Endodermal cell (in vitro differentiated cells): Measurements from ENCODE around the gene ACKR1. TPM values are rescaled to one million over a fixed set of nuclear protein-coding genes. Genes with fewer than 3 reads are reported as not detected.

ENCODE experiments used
- DNase-seq: peaks from one replicate; pipeline ENCODE4 v3.0.0-alpha.2; 2017
- H3K27ac ChIP-seq: 2 replicates; pipeline ENCODE4 v1.5.1; 2013; ENCODE audit warnings: mild to moderate bottlenecking, low read depth, low read length, moderate library complexity
- H3K27me3 ChIP-seq: 2 replicates; pipeline ENCODE4 v1.6.1; 2013; ENCODE audit warnings: mild to moderate bottlenecking, low read length, moderate library complexity; ENCODE audit not compliant: insufficient read depth, control insufficient read depth, poor library complexity, severe bottlenecking
- H3K36me3 ChIP-seq: 2 replicates; pipeline ENCODE4 v1.7.0; 2013; ENCODE audit warnings: mild to moderate bottlenecking, low read length, moderate library complexity; ENCODE audit not compliant: control insufficient read depth, insufficient read depth
- H3K4me1 ChIP-seq: one replicate; pipeline ENCODE4 v1.7.0; 2013; ENCODE audit warnings: low read length; ENCODE audit not compliant: control insufficient read depth, insufficient read depth
- H3K4me3 ChIP-seq: 2 replicates; pipeline ENCODE4 v1.5.1; 2013; ENCODE audit warnings: mild to moderate bottlenecking, low read length, moderate library complexity
- H3K9ac ChIP-seq: 2 replicates; pipeline ENCODE4 v1.6.1; 2013; ENCODE audit warnings: mild to moderate bottlenecking, low read length, moderate library complexity; ENCODE audit not compliant: poor library complexity, severe bottlenecking; ENCODE audit errors: extremely low read depth
- H3K9me3 ChIP-seq: 2 replicates; pipeline ENCODE4 v1.6.1; 2013; ENCODE audit warnings: mild to moderate bottlenecking, low read length, moderate library complexity; ENCODE audit not compliant: control insufficient read depth
- H3K27ac Mint-ChIP-seq: 2 replicates; pipeline ENCODE4 v1.8.0; 2020; ENCODE audit warnings: mixed read lengths
- H3K27me3 Mint-ChIP-seq: 2 replicates; pipeline ENCODE4 v1.8.0; 2021; ENCODE audit warnings: mild to moderate bottlenecking, mixed read lengths; ENCODE audit not compliant: insufficient read depth
- H3K36me3 Mint-ChIP-seq: 2 replicates; pipeline ENCODE4 v1.8.0; 2020; ENCODE audit warnings: low read depth, mixed read lengths
- H3K4me1 Mint-ChIP-seq: 2 replicates; pipeline ENCODE4 v1.8.0; 2020; ENCODE audit warnings: mixed read lengths
- H3K4me3 Mint-ChIP-seq: 2 replicates; pipeline ENCODE4 v1.8.0; 2020; ENCODE audit warnings: mild to moderate bottlenecking, moderate library complexity, mixed read lengths
- H3K9me3 Mint-ChIP-seq: 2 replicates; pipeline ENCODE4 v1.8.0; 2020; ENCODE audit warnings: mild to moderate bottlenecking, mixed read lengths
- WGBS, 2 experiments: methylation state at CpG; one replicate each; pipeline versions ENCODE4 v1.1.5 to v1.1.7; 2013; ENCODE audit warnings: missing lambda C conversion rate in 2 of 2, mixed read lengths in 1 of 2; ENCODE audit not compliant: insufficient coverage in 1 of 2, insufficient read length in 1 of 2; 5-methylcytosine and 5-hydroxymethylcytosine counted together
- total RNA-seq, 2 donors: library from RNA; stranded (reverse); fragmentation: NEBNext Ultra II Directional in 1 of 2; extraction: Animal tissue kit (Norgen Biotek cat#: 25700) in 1 of 2; gene quantifications; 2 replicates in 1 of 2; 3 replicates in 1 of 2; pipeline ENCODE4 v1.2.1, GENCODE V29; 2021
- TF ChIP-seq, protein P1 (sequence below): fragments of 200-600 bp; sonication (generic); conservative IDR thresholded peaks from 2 replicates; pipeline ENCODE4 v1.5.0; 2021; ENCODE audit warnings: antibody characterized with exemption, mild to moderate bottlenecking

Gene ACKR1
- total RNA-seq, 2 donors from 2014 or later: not detected

DNA sequence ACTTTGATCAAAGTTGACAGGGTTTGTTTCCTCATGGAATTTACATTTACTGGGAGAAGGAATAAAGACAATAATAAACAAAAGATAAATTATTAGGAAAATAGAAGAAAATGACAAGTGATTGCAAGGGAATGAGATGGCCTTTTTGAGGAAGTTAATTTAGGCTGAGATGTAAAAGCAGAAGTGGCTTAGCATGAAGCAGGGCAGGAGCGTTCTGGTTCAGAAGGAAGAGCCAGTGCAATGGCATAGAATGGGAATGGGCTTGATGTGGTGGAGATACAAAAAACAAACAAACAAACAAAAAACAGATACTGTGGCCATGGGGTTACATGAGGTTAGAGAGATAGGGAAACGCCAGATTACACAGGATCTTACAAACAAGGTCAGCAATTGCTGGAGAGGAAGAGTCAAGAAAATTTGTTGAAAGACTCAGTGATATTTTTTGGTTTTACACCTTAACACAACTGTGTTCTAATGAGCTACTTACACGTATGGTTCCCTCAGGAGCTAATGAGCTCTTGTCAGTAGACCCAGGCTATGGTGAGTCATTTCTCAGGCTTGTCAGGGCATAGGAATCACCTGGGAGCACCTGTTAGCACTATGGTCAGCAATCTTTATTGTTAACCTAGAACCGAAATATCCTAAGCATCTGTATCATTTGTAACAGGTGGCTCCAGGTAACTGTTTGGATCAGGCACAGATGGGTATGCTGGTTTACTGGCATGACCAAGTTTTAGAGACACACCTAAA lies 42.0 kb upstream of the ACKR1 start:
- Mint-ChIP-seq H3K4me3 (no peak overlapping the region), H3K4me1 (peaks cover 3% of the 10 kb centered on the region), H3K36me3 (no peaks in the 10 kb centered on the region), H3K9me3 (no peaks in the 10 kb centered on the region), H3K27ac (no peak overlapping the region), H3K27me3 (no peaks in the 10 kb centered on the region)
- Histone ChIP-seq H3K4me1 (no peaks in the 10 kb centered on the region), H3K9me3 (peaks cover 1% of the 10 kb centered on the region), H3K9ac (no peak overlapping the region), H3K27ac (no peak overlapping the region), H3K36me3 (no peaks in the 10 kb centered on the region), H3K27me3 (no peaks in the 10 kb centered on the region), H3K4me3 (no peak overlapping the region)
- TF ChIP-seq, protein P1, sequence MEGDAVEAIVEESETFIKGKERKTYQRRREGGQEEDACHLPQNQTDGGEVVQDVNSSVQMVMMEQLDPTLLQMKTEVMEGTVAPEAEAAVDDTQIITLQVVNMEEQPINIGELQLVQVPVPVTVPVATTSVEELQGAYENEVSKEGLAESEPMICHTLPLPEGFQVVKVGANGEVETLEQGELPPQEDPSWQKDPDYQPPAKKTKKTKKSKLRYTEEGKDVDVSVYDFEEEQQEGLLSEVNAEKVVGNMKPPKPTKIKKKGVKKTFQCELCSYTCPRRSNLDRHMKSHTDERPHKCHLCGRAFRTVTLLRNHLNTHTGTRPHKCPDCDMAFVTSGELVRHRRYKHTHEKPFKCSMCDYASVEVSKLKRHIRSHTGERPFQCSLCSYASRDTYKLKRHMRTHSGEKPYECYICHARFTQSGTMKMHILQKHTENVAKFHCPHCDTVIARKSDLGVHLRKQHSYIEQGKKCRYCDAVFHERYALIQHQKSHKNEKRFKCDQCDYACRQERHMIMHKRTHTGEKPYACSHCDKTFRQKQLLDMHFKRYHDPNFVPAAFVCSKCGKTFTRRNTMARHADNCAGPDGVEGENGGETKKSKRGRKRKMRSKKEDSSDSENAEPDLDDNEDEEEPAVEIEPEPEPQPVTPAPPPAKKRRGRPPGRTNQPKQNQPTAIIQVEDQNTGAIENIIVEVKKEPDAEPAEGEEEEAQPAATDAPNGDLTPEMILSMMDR: no peak
- 85 to 87% methylated on average over 3 to 4 of the region's 4 CpGs for WGBS, 2 experiments
- DNase-seq: no peak

DNA sequence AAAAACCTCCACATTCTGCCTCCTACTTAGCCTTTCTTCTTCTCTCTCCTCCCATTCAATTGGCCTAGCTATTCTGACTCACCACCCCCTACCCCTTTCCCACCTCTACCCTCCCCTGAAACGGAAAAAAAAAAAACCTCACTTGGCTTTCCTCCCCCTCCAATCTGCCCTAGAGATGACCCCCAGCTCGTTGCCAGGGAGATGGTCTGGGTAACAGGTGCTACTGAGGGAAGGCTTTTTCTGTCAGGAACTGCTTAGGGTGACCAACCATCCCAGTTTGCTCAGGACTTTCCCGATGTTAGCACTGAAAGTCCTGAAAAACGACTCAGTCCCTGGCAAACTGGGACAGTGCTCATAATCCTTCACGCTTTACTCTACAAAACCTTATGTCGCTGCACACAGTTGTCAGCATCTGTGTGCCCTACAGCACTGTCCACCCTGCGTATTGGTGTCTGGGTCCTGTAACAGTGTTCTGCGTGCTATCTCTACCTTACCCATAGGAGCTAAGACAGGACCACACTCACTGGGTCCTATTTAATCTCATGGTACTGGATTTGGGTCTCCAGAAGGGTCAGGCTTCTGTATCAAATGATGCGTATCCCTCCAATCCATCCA lies 41.0 kb upstream of the ACKR1 start:
- peak; percentile 53 for DNase-seq
- no peaks in the 10 kb centered on the region for H3K27me3 ChIP-seq
- no peak overlapping the region for H3K27ac Mint-ChIP-seq
- H3K4me1 ChIP-seq: no peaks in the 10 kb centered on the region
- H3K9me3 ChIP-seq: no peaks in the 10 kb centered on the region
- H3K9me3 Mint-ChIP-seq: no peaks in the 10 kb centered on the region
- WGBS, 2 experiments: 69 to 90% methylated on average over 7 to 9 of the region's 9 CpGs
- H3K36me3 Mint-ChIP-seq: no peaks in the 10 kb centered on the region
- H3K4me3 ChIP-seq: no peak overlapping the region
- no peaks in the 10 kb centered on the region for H3K36me3 ChIP-seq
- TF ChIP-seq, protein P1: no peak
- no peak overlapping the region for H3K9ac ChIP-seq
- no peak overlapping the region for H3K27ac ChIP-seq
- peaks cover 8% of the 10 kb centered on the region for H3K27me3 Mint-ChIP-seq
- H3K4me1 Mint-ChIP-seq: peaks cover 3% of the 10 kb centered on the region
- no peak overlapping the region for H3K4me3 Mint-ChIP-seq

DNA sequence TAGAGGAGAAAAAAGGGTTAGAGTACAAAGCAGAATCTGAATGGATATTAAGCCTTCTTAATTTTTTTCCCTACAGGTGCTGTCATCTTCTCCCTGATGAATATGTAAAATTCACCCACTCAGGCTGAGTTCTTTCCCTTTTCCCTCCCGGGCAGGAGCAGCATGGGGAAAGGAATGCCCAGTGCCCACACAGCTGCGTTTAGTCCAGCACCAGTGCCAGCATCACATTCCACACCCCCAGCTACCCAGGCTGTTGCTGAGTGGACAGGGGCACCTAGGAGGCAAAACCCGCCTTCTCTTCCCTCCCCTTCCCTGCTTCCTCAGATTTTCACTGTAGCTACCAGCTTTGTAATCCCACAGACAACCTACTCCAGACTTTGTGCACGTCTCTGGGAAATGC lies 36.6 kb upstream of the ACKR1 start:
- no peak overlapping the region for H3K4me3 ChIP-seq
- Mint-ChIP-seq H3K4me1 (peaks cover 7% of the 10 kb centered on the region), H3K27me3 (peaks cover 44% of the 10 kb centered on the region), H3K27ac (no peak overlapping the region), H3K36me3 (no peaks in the 10 kb centered on the region), H3K4me3 (no peak overlapping the region), H3K9me3 (no peaks in the 10 kb centered on the region)
- 81 to 90% methylated on average over 2 to 4 of the region's 4 CpGs for WGBS, 2 experiments
- H3K9ac ChIP-seq: no peak overlapping the region
- peaks cover 34% of the 10 kb centered on the region for H3K27me3 ChIP-seq
- TF ChIP-seq, protein P1: no peak
- H3K27ac ChIP-seq: no peak overlapping the region
- H3K4me1 ChIP-seq: no peaks in the 10 kb centered on the region
- no peaks in the 10 kb centered on the region for H3K36me3 ChIP-seq
- no peak for DNase-seq
- no peaks in the 10 kb centered on the region for H3K9me3 ChIP-seq
